PC-3 (cell line): ENCODE results near the gene TCL1A.

Source experiments
- EZH2 ChIP-seq: fragments of 300-600 bp; sonication (generic); IDR thresholded peaks from one replicate; pipeline ENCODE4 v1.6.1; 2017; ENCODE audit warnings: antibody characterized with exemption, mild to moderate bottlenecking, low read length; ENCODE audit not compliant: unreplicated experiment
- EZH2phosphoT487 ChIP-seq: fragments of 300-600 bp; sonication (generic); IDR thresholded peaks from 2 replicates; pipeline ENCODE4 v1.6.1; 2018; ENCODE audit warnings: mild to moderate bottlenecking, antibody characterized with exemption, low read length, borderline replicate concordance
- TF ChIP-seq, protein P1 (sequence below): fragments of 300-600 bp; sonication (generic); conservative IDR thresholded peaks from 2 replicates; pipeline ENCODE4 v1.5.1; 2017; ENCODE audit warnings: antibody characterized with exemption, low read depth, mild to moderate bottlenecking, low read length

DNA sequence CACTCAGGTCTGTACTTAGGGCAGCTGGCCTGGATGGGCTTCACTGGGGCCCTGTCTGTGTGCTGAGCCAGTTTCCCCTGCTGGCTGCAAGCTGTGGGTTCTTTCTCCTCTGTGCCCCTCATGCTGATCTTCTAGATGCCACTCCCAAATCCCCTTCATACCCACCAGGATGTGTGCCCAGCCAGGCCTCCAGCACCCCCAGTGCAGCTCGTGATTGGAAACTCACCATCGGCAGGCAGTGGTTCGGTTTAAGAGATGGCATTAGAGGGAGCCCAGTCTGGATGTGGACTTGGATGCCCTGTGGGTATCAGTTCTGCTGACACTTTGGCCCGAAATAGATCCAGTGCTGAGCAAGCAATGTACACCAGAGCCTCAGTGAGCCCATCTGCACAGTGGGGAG lies 21.8 kb downstream of the TCL1A start:
- TF ChIP-seq, protein P1, sequence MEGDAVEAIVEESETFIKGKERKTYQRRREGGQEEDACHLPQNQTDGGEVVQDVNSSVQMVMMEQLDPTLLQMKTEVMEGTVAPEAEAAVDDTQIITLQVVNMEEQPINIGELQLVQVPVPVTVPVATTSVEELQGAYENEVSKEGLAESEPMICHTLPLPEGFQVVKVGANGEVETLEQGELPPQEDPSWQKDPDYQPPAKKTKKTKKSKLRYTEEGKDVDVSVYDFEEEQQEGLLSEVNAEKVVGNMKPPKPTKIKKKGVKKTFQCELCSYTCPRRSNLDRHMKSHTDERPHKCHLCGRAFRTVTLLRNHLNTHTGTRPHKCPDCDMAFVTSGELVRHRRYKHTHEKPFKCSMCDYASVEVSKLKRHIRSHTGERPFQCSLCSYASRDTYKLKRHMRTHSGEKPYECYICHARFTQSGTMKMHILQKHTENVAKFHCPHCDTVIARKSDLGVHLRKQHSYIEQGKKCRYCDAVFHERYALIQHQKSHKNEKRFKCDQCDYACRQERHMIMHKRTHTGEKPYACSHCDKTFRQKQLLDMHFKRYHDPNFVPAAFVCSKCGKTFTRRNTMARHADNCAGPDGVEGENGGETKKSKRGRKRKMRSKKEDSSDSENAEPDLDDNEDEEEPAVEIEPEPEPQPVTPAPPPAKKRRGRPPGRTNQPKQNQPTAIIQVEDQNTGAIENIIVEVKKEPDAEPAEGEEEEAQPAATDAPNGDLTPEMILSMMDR = no peak
- no peak for TF ChIP-seq EZH2phosphoT487
- TF ChIP-seq EZH2 = no peak
